ENCODE data around the gene PRR29.
A peak's percentile ranks its signal among the peaks of the same experiment; 100 is the strongest.

The PRR29 gene

DNA sequence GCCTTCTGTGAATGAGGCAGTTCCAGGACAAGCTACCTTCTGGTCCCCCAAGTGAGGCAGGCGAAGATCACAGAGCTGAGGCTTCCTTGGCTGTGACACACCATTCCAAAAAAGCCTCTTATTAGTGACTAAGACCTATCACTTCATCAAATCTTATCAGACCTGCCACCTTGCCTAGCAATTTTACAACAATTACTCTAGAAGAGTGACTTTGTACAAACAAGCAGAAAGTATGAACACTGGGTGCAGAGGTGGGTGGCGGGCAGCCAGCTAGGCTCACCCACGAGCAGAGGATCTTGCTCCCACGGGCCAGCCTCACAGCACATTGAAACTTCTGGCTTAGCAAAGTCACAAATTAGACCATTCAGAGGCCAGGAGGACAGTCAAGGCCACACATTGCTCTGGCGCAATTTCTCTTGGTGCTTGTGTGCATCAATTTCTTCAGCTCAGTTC, 24.5 kb downstream of the PRR29 start:
- TF ChIP-seq EGR1 (IDR thresholded peaks at IDR 0.05) (no peak), FOXM1 (IDR thresholded peaks at IDR 0.05; ENCODE audit: borderline replicate concordance, low read depth) (no peak), TAF1 (IDR thresholded peaks at IDR 0.05; ENCODE audit: low read depth) (no peak), TCF12 (IDR thresholded peaks at IDR 0.05; ENCODE audit: low read depth) (no peak), YY1 (IDR thresholded peaks at IDR 0.05; ENCODE audit: low read depth) (no peak)

DNA sequence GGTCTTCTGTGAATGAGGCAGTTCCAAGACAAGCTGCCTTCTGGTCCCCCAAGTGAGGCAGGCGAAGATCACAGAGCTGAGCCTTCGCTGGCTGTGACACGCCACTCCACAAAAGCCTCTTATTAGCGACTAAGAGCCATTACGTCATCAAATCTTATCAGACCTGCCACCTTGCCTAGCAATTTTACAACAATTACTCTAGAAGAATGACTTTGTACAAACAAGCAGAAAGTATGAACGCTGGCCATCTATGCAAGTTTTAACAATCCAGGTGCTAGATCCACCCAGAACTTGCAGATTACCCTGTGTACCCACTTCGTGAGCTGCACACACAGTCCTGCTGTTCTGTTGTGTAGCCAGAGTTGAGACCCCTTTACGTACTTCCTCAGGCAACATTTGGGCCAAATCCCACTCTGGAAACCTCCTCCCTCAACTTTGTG, 26.1 kb downstream of the PRR29 start:
- TF ChIP-seq MAX (IDR thresholded peaks at IDR 0.05) (no peak), YY1 (IDR thresholded peaks at IDR 0.05; ENCODE audit: low read depth) (no peak)

- TF ChIP-seq REST (IDR thresholded peaks at IDR 0.05; ENCODE audit: low read depth): no peak
- no peak for TF ChIP-seq RAD21 (IDR thresholded peaks at IDR 0.05; ENCODE audit: low read depth)
- peak; percentile 37; the same call in 1 of the 2 replicates for TF ChIP-seq NFIC (IDR thresholded peaks at IDR 0.05)
- TF ChIP-seq TEAD4 (IDR thresholded peaks at IDR 0.05): no peak
- TF ChIP-seq MAX (IDR thresholded peaks at IDR 0.05): no peak
- no peak for TF ChIP-seq YY1 (IDR thresholded peaks at IDR 0.05; ENCODE audit: low read depth)
- no peak for TF ChIP-seq EGR1 (IDR thresholded peaks at IDR 0.05)
- TF ChIP-seq TAF1 (IDR thresholded peaks at IDR 0.05; ENCODE audit: low read depth): no peak
- TF ChIP-seq, protein P1, sequence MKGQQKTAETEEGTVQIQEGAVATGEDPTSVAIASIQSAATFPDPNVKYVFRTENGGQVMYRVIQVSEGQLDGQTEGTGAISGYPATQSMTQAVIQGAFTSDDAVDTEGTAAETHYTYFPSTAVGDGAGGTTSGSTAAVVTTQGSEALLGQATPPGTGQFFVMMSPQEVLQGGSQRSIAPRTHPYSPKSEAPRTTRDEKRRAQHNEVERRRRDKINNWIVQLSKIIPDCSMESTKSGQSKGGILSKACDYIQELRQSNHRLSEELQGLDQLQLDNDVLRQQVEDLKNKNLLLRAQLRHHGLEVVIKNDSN (IDR thresholded peaks at IDR 0.05): no peak
Measured at GRCh38 chr17:64024781-64025731, 26.9 kb downstream of the PRR29 start.

DNA sequence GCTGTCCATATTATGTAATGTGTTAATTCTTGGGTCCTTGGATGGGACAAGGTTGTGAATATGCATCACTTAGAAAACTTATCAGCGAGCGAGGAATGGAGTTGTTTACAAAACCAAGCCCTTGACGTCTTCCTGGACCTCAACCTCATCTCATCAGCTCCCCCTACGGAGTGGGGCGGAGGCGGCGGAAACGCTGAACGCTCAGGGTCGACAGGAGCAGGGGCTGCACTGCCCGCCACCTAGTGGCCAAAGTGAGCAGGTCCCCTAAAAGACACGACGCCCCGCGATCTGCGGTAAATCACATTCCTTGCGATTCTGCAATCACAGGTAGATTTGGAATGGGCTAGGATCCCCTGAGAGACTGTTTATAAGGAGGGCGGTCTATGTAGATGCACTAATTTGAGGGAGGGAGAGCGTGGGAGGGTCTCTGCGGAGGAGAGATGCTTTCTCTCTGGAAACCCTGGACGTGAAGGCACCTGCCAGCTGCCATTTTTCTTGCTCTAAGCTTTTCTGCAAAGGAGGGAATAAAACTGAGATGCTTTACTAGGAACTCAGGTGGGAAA, 27.7 kb downstream of the PRR29 start:
- TF ChIP-seq NFIC (IDR thresholded peaks at IDR 0.05) (no peak), EGR1 (IDR thresholded peaks at IDR 0.05) (no peak), FOXM1 (IDR thresholded peaks at IDR 0.05; ENCODE audit: borderline replicate concordance, low read depth) (no peak), CEBPB (IDR thresholded peaks at IDR 0.05) (no peak), EP300 (IDR thresholded peaks at IDR 0.05; ENCODE audit: borderline replicate concordance) (no peak), REST (IDR thresholded peaks at IDR 0.05; ENCODE audit: low read depth) (no peak), RAD21 (IDR thresholded peaks at IDR 0.05; ENCODE audit: low read depth) (peak; percentile 75), ZBTB7A (IDR thresholded peaks at IDR 0.05; ENCODE audit: low read depth) (peak; percentile 76; the same call in 1 of the 2 replicates), TCF12 (IDR thresholded peaks at IDR 0.05; ENCODE audit: low read depth) (no peak), MAX (IDR thresholded peaks at IDR 0.05) (peak; percentile 34; the same call in 1 of the 2 replicates), TEAD4 (IDR thresholded peaks at IDR 0.05) (peak; percentile 75), TAF1 (IDR thresholded peaks at IDR 0.05; ENCODE audit: low read depth) (no peak), YY1 (IDR thresholded peaks at IDR 0.05; ENCODE audit: low read depth) (peak; percentile 33; the same call in 1 of the 2 replicates), CREB1 (IDR thresholded peaks at IDR 0.05; ENCODE audit: low read depth) (no peak)
- TF ChIP-seq, protein P1 (IDR thresholded peaks at IDR 0.05): no peak

- TF ChIP-seq, protein P1 (IDR thresholded peaks at IDR 0.05): no peak
- TF ChIP-seq RAD21 (IDR thresholded peaks at IDR 0.05; ENCODE audit: low read depth): peak; percentile 54; the same call in 1 of the 2 replicates
- TF ChIP-seq TCF12 (IDR thresholded peaks at IDR 0.05; ENCODE audit: low read depth): no peak
Measured at GRCh38 chr17:64028874-64029464, 30.8 kb downstream of the PRR29 start.
